GM23338 (cell line): Measurements from ENCODE around the gene NNAT. TPM values are rescaled to one million over a fixed set of nuclear protein-coding genes. Genes with fewer than 3 reads are reported as not detected.

Source experiments
- ATAC-seq: fragments of 200-7000 bp; cut with Tn5 transposase; 3 replicates; pipeline ENCODE4 v1.9.1; 2020
- DNase-seq: peaks from one replicate; pipeline ENCODE4 v3.0.0-alpha.2; 2015; ENCODE audit warnings: low spot score
- H2AFZ ChIP-seq: fragments of 200-600 bp; sonication (generic); 2 replicates; pipeline ENCODE4 v1.8.0; 2016; ENCODE audit warnings: antibody characterized with exemption, mild to moderate bottlenecking, moderate library complexity
- H3F3A ChIP-seq: fragments of 200-600 bp; sonication (generic); replicated peaks from 2 replicates; pipeline ENCODE4 v1.8.0; 2017; ENCODE audit warnings: antibody characterized with exemption, mixed run types, low read depth
- H3K27ac ChIP-seq: fragments of 200-600 bp; sonication (generic); 2 replicates; pipeline ENCODE4 v1.6.1; 2016; ENCODE audit warnings: low read depth
- H3K27me3 ChIP-seq: fragments of 200-600 bp; sonication (generic); 2 replicates; pipeline ENCODE4 v1.8.0; 2016; ENCODE audit warnings: mild to moderate bottlenecking, mixed run types, moderate library complexity; ENCODE audit not compliant: insufficient read depth
- H3K36me3 ChIP-seq: fragments of 200-600 bp; sonication (generic); 2 replicates; pipeline ENCODE4 v1.8.0; 2016; ENCODE audit warnings: mild to moderate bottlenecking; ENCODE audit not compliant: insufficient read depth
- H3K4me1 ChIP-seq: fragments of 200-600 bp; sonication (generic); 2 replicates; pipeline ENCODE4 v1.8.0; 2016; ENCODE audit warnings: mild to moderate bottlenecking, moderate library complexity; ENCODE audit not compliant: insufficient read depth
- H3K4me2 ChIP-seq: fragments of 200-600 bp; sonication (generic); 2 replicates; pipeline ENCODE4 v1.7.1; 2017; ENCODE audit warnings: mixed run types
- H3K4me3 ChIP-seq: fragments of 200-600 bp; sonication (generic); 2 replicates; pipeline ENCODE4 v1.6.1; 2016; ENCODE audit warnings: mixed run types
- H3K79me2 ChIP-seq: fragments of 200-600 bp; sonication (generic); replicated peaks from 2 replicates; pipeline ENCODE4 v1.8.0; 2017; ENCODE audit warnings: mild to moderate bottlenecking; ENCODE audit not compliant: insufficient read depth
- H3K9me2 ChIP-seq: fragments of 200-600 bp; sonication (generic); 2 replicates; pipeline ENCODE4 v1.8.0; 2017; ENCODE audit not compliant: insufficient read depth
- H4K20me1 ChIP-seq: fragments of 200-600 bp; sonication (generic); replicated peaks from 2 replicates; pipeline ENCODE4 v1.8.0; 2017; ENCODE audit warnings: mild to moderate bottlenecking; ENCODE audit not compliant: insufficient read depth
- H3K27ac Mint-ChIP-seq: 2 replicates; pipeline ENCODE4 v1.8.0; 2020; ENCODE audit warnings: inconsistent platforms, mild to moderate bottlenecking, moderate library complexity, mixed read lengths
- H3K27me3 Mint-ChIP-seq: 3 replicates; pipeline ENCODE4 v1.8.0; 2022; ENCODE audit warnings: low read depth, mild to moderate bottlenecking, moderate library complexity, mixed read lengths, inconsistent platforms; ENCODE audit not compliant: insufficient read depth, poor library complexity
- H3K36me3 Mint-ChIP-seq: 3 replicates; pipeline ENCODE4 v1.8.0; 2021; ENCODE audit warnings: low read depth, mild to moderate bottlenecking, inconsistent platforms, moderate library complexity, mixed read lengths
- H3K4me1 Mint-ChIP-seq: 3 replicates; pipeline ENCODE4 v1.8.0; 2020; ENCODE audit warnings: mild to moderate bottlenecking, inconsistent platforms, mixed read lengths
- H3K4me3 Mint-ChIP-seq: 3 replicates; pipeline ENCODE4 v1.8.0; 2021; ENCODE audit warnings: moderate library complexity, mild to moderate bottlenecking, inconsistent platforms, mixed read lengths
- H3K9me3 Mint-ChIP-seq: 3 replicates; pipeline ENCODE4 v1.8.0; 2020; ENCODE audit warnings: moderate library complexity, mild to moderate bottlenecking, inconsistent platforms, mixed read lengths
- CTCF ChIP-seq, 2 experiments: fragments of 200-600 bp in 1 of 2; sonication (generic) in 1 of 2; conservative IDR thresholded peaks; 2 replicates each; pipeline versions ENCODE4 v1.5.1 to v1.6.1; 2016 to 2017; ENCODE audit warnings: antibody characterized with exemption in 2 of 2, low read depth in 2 of 2, mild to moderate bottlenecking in 2 of 2, moderate library complexity in 1 of 2
- EZH2 ChIP-seq: fragments of 200-600 bp; sonication (generic); IDR thresholded peaks from one replicate; pipeline ENCODE4 v1.8.0; 2017; ENCODE audit warnings: antibody characterized with exemption, mild to moderate bottlenecking, low read depth; ENCODE audit not compliant: unreplicated experiment
- EZH2phosphoT487 ChIP-seq: fragments of 200-600 bp; sonication (generic); IDR thresholded peaks from one replicate; pipeline ENCODE4 v1.8.1; 2018; ENCODE audit warnings: antibody characterized with exemption; ENCODE audit not compliant: unreplicated experiment
- JUNB ChIP-seq: IDR thresholded peaks from one replicate; pipeline ENCODE4 v1.6.1; 2016; ENCODE audit warnings: antibody characterized with exemption; ENCODE audit not compliant: unreplicated experiment
- NANOG ChIP-seq: IDR thresholded peaks from 2 replicates; pipeline ENCODE4 v1.6.1; 2016; ENCODE audit warnings: antibody characterized with exemption, borderline replicate concordance
- POLR2AphosphoS5 ChIP-seq: IDR thresholded peaks from 2 replicates; pipeline ENCODE4 v1.6.1; 2016; ENCODE audit warnings: antibody characterized with exemption, low read depth
- polyA plus RNA-seq: library from polyadenylated mRNA; unstranded; fragments of >200 nt; fragmentation: Nextera tagmentation; extraction: Ambion mirVana; gene quantifications from 2 replicates; pipeline ENCODE4 v1.2.1, GENCODE V29; 2016
- total RNA-seq: library from RNA; depleted of rRNA; stranded (reverse); fragments of >200 nt; shearing (Covaris generic); gene quantifications from 2 replicates; pipeline ENCODE4 v1.2.3, GENCODE V29; 2014
- TF ChIP-seq, protein P1 (sequence below): fragments of 250-450 bp; sonication (Bioruptor Pico); IDR thresholded peaks from 2 replicates; pipeline ENCODE4 v1.5.0; 2020; ENCODE audit warnings: mild to moderate bottlenecking, moderate library complexity
- TF ChIP-seq, protein P2 (sequence below): IDR thresholded peaks from one replicate; pipeline ENCODE4 v1.6.1; 2018; ENCODE audit warnings: antibody characterized with exemption; ENCODE audit not compliant: unreplicated experiment

NNAT gene
- total and polyA plus RNA-seq, 2 experiments from 2014 or later = 4.3 to 4.9 TPM

GRCh38 chr20:37523012-37523391 lies 2.0 kb downstream of the NNAT start (continued):
- TF ChIP-seq, protein P1, sequence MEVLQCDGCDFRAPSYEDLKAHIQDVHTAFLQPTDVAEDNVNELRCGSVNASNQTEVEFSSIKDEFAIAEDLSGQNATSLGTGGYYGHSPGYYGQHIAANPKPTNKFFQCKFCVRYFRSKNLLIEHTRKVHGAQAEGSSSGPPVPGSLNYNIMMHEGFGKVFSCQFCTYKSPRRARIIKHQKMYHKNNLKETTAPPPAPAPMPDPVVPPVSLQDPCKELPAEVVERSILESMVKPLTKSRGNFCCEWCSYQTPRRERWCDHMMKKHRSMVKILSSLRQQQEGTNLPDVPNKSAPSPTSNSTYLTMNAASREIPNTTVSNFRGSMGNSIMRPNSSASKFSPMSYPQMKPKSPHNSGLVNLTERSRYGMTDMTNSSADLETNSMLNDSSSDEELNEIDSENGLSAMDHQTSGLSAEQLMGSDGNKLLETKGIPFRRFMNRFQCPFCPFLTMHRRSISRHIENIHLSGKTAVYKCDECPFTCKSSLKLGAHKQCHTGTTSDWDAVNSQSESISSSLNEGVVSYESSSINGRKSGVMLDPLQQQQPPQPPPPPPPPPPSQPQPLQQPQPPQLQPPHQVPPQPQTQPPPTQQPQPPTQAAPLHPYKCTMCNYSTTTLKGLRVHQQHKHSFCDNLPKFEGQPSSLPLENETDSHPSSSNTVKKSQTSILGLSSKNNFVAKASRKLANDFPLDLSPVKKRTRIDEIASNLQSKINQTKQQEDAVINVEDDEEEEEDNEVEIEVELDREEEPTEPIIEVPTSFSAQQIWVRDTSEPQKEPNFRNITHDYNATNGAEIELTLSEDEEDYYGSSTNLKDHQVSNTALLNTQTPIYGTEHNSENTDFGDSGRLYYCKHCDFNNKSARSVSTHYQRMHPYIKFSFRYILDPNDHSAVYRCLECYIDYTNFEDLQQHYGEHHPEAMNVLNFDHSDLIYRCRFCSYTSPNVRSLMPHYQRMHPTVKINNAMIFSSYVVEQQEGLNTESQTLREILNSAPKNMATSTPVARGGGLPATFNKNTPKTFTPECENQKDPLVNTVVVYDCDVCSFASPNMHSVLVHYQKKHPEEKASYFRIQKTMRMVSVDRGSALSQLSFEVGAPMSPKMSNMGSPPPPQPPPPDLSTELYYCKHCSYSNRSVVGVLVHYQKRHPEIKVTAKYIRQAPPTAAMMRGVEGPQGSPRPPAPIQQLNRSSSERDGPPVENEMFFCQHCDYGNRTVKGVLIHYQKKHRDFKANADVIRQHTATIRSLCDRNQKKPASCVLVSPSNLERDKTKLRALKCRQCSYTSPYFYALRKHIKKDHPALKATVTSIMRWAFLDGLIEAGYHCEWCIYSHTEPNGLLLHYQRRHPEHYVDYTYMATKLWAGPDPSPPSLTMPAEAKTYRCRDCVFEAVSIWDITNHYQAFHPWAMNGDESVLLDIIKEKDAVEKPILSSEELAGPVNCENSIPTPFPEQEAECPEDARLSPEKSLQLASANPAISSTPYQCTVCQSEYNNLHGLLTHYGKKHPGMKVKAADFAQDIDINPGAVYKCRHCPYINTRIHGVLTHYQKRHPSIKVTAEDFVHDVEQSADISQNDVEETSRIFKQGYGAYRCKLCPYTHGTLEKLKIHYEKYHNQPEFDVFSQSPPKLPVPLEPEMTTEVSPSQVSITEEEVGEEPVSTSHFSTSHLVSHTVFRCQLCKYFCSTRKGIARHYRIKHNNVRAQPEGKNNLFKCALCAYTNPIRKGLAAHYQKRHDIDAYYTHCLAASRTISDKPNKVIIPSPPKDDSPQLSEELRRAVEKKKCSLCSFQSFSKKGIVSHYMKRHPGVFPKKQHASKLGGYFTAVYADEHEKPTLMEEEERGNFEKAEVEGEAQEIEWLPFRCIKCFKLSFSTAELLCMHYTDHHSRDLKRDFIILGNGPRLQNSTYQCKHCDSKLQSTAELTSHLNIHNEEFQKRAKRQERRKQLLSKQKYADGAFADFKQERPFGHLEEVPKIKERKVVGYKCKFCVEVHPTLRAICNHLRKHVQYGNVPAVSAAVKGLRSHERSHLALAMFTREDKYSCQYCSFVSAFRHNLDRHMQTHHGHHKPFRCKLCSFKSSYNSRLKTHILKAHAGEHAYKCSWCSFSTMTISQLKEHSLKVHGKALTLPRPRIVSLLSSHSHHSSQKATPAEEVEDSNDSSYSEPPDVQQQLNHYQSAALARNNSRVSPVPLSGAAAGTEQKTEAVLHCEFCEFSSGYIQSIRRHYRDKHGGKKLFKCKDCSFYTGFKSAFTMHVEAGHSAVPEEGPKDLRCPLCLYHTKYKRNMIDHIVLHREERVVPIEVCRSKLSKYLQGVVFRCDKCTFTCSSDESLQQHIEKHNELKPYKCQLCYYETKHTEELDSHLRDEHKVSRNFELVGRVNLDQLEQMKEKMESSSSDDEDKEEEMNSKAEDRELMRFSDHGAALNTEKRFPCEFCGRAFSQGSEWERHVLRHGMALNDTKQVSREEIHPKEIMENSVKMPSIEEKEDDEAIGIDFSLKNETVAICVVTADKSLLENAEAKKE (CRISPR knock-in tag) = no peak
- TF ChIP-seq NANOG = no peak
- no peak for TF ChIP-seq JUNB
- TF ChIP-seq POLR2AphosphoS5 = no peak

DNA sequence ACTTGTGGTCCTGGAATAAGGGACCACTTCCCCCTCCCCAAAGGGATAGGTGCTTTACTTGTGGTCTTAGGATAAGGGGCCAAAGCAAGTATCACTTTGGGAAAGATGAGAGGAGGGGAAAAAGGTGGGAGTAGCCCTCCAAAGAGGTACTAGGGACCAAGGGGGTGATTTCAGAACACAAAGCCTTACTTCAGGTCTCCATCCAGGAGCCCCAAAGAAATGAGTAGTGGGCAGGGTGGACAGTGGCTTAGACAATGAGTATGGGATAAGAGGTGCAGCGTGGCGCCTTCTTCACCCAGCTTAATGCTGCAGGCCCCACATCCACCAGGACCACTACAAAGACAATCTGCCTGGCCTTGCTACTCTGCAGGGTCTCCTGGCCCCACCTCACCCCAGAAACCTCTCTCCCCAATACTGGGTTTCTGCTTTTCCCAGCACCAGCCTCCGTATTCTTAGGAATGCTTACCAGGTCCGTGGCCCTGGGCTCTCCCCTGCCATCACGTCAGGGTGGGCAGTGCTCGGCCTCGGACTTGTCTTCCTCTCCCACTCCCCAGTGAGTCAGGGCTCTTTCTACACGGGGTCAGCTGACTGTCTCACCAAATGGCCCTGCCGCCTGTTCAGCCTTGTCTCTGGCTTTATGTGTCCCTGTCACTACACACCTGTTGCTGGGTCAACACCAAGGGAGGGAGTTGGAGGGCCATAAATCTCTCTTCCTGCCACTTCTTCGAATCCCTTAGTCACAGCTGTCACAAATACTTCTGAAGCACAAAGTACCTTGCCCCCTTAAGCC lies 3.1 kb downstream of the NNAT start:
- Mint-ChIP-seq H3K4me3 (peak overlapping the region; percentile 3; the same call in 1 of the 3 replicates), H3K27ac (peak overlapping the region; percentile 60), H3K9me3 (peaks cover 19% of the 10 kb centered on the region), H3K36me3 (peaks cover 55% of the 10 kb centered on the region), H3K27me3 (peaks cover 22% of the 10 kb centered on the region), H3K4me1 (peaks cover 67% of the 10 kb centered on the region)
- no peak for ATAC-seq
- DNase-seq = no peak
- peak overlapping the region; percentile 75 for H3K27ac ChIP-seq
- no peaks in the 10 kb centered on the region for H3K27me3 ChIP-seq
- H3K4me1 ChIP-seq = peaks cover 54% of the 10 kb centered on the region
- peaks cover 84% of the 10 kb centered on the region for H3K79me2 ChIP-seq
- H3K36me3 ChIP-seq = no peaks in the 10 kb centered on the region; the same call in 1 of the 2 replicates
- H3F3A ChIP-seq = no peaks in the 10 kb centered on the region
- H4K20me1 ChIP-seq = peaks cover 34% of the 10 kb centered on the region
- H3K9me2 ChIP-seq = no peaks in the 10 kb centered on the region
- H3K4me2 ChIP-seq = peak overlapping the region; percentile 93; the same call in 1 of the 2 replicates
- H3K4me3 ChIP-seq = no peak overlapping the region
- no peak overlapping the region for H2AFZ ChIP-seq
- TF ChIP-seq, protein P2, sequence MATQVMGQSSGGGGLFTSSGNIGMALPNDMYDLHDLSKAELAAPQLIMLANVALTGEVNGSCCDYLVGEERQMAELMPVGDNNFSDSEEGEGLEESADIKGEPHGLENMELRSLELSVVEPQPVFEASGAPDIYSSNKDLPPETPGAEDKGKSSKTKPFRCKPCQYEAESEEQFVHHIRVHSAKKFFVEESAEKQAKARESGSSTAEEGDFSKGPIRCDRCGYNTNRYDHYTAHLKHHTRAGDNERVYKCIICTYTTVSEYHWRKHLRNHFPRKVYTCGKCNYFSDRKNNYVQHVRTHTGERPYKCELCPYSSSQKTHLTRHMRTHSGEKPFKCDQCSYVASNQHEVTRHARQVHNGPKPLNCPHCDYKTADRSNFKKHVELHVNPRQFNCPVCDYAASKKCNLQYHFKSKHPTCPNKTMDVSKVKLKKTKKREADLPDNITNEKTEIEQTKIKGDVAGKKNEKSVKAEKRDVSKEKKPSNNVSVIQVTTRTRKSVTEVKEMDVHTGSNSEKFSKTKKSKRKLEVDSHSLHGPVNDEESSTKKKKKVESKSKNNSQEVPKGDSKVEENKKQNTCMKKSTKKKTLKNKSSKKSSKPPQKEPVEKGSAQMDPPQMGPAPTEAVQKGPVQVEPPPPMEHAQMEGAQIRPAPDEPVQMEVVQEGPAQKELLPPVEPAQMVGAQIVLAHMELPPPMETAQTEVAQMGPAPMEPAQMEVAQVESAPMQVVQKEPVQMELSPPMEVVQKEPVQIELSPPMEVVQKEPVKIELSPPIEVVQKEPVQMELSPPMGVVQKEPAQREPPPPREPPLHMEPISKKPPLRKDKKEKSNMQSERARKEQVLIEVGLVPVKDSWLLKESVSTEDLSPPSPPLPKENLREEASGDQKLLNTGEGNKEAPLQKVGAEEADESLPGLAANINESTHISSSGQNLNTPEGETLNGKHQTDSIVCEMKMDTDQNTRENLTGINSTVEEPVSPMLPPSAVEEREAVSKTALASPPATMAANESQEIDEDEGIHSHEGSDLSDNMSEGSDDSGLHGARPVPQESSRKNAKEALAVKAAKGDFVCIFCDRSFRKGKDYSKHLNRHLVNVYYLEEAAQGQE = no peak
- TF ChIP-seq EZH2 (no peak), POLR2AphosphoS5 (no peak), CTCF (conservative IDR thresholded peaks at IDR 0.05; ENCODE audit: low read depth in 2 of 2) (no peak), EZH2phosphoT487 (no peak)
